Measurements from ENCODE around the gene KSR1. TPM values are rescaled to one million over a fixed set of nuclear protein-coding genes. Genes with fewer than 3 reads are reported as not detected.

Gene KSR1
- total RNA-seq, 1 donor from 2014 or later, result 60.6 TPM

GRCh38 chr17:27667656-27668487 is 211.6 kb downstream of the KSR1 start:
- no peaks in the 10 kb centered on the region for H3K4me1 Mint-ChIP-seq (ENCODE audit: low read depth)
- no peak overlapping the region for H3K4me3 Mint-ChIP-seq (ENCODE audit: unreplicated experiment)
- H3K36me3 Mint-ChIP-seq (ENCODE audit: low read depth), result no peaks in the 10 kb centered on the region
- H3K27ac Mint-ChIP-seq (ENCODE audit: unreplicated experiment), result no peak overlapping the region
- peak; percentile 73 for DNase-seq (ENCODE audit: low spot score)
- no peak for TF ChIP-seq CTCF (IDR thresholded peaks at IDR 0.05)
- no peaks in the 10 kb centered on the region for H3K9me3 Mint-ChIP-seq (ENCODE audit: low read depth)
- peaks cover 13% of the 10 kb centered on the region for H3K27me3 Mint-ChIP-seq (ENCODE audit: low read depth)

GRCh38 chr17:27668488-27668823 is 212.2 kb downstream of the KSR1 start:
- Mint-ChIP-seq H3K4me3 (ENCODE audit: unreplicated experiment) (no peak overlapping the region), H3K4me1 (ENCODE audit: low read depth) (no peaks in the 10 kb centered on the region), H3K36me3 (ENCODE audit: low read depth) (no peaks in the 10 kb centered on the region), H3K9me3 (ENCODE audit: low read depth) (no peaks in the 10 kb centered on the region), H3K27ac (ENCODE audit: unreplicated experiment) (no peak overlapping the region), H3K27me3 (ENCODE audit: low read depth) (peaks cover 13% of the 10 kb centered on the region)
- no peak for TF ChIP-seq CTCF (IDR thresholded peaks at IDR 0.05)
- peak; percentile 74 for DNase-seq (ENCODE audit: low spot score)

GRCh38 chr17:27669136-27669535 is 212.9 kb downstream of the KSR1 start:
- Mint-ChIP-seq H3K4me1 (ENCODE audit: low read depth) (no peaks in the 10 kb centered on the region), H3K9me3 (ENCODE audit: low read depth) (no peaks in the 10 kb centered on the region), H3K27ac (ENCODE audit: unreplicated experiment) (no peak overlapping the region), H3K27me3 (ENCODE audit: low read depth) (peaks cover 11% of the 10 kb centered on the region), H3K36me3 (ENCODE audit: low read depth) (no peaks in the 10 kb centered on the region), H3K4me3 (ENCODE audit: unreplicated experiment) (no peak overlapping the region)
- no peak for DNase-seq (ENCODE audit: low spot score)
- TF ChIP-seq CTCF (IDR thresholded peaks at IDR 0.05), result no peak

- Mint-ChIP-seq H3K36me3 (ENCODE audit: low read depth) (no peaks in the 10 kb centered on the region), H3K27me3 (ENCODE audit: low read depth) (peaks cover 11% of the 10 kb centered on the region)
- peak; percentile 59 for DNase-seq (ENCODE audit: low spot score)
Observed at GRCh38 chr17:27669850-27670249, 213.6 kb downstream of the KSR1 start.

More at GRCh38 chr17:27669850-27670249, 213.6 kb downstream of the KSR1 start:
- Mint-ChIP-seq H3K4me1 (ENCODE audit: low read depth) (no peaks in the 10 kb centered on the region), H3K9me3 (ENCODE audit: low read depth) (no peaks in the 10 kb centered on the region), H3K27ac (ENCODE audit: unreplicated experiment) (no peak overlapping the region), H3K4me3 (ENCODE audit: unreplicated experiment) (no peak overlapping the region)
- TF ChIP-seq CTCF (IDR thresholded peaks at IDR 0.05), result no peak
